SK-N-SH treated with all-trans-retinoic acid at 6 μM for 48 hours (cell line): ENCODE measurements around the gene NOX5.

ENCODE experiments used
- ATAC-seq: fragments of 200-7000 bp; cut with Tn5 transposase; 3 replicates; pipeline ENCODE4 v1.9.1; 2020; ENCODE audit warnings: mild to moderate bottlenecking, moderate library complexity
- ARNTL ChIP-seq: fragments of 450-650 bp; formaldehyde crosslinking; IDR thresholded peaks from 2 replicates; pipeline ENCODE4 v1.5.0; 2020; ENCODE audit warnings: low read depth, mild to moderate bottlenecking, moderate library complexity, borderline replicate concordance
- BACH2 ChIP-seq: fragments of 250-450 bp; sonication (Bioruptor Pico); IDR thresholded peaks from 2 replicates; pipeline ENCODE4 v1.9.0; 2021; ENCODE audit warnings: mild to moderate bottlenecking, borderline replicate concordance
- CSDC2 ChIP-seq: fragments of 250-450 bp; sonication (Bioruptor Pico); IDR thresholded peaks from 2 replicates; pipeline ENCODE4 v1.5.0; 2020; ENCODE audit warnings: mild to moderate bottlenecking, moderate library complexity
- ESRRG ChIP-seq: fragments of 250-450 bp; sonication (Bioruptor Pico); IDR thresholded peaks from 2 replicates; pipeline ENCODE4 v1.6.1; 2021; ENCODE audit warnings: mild to moderate bottlenecking
- ISL1 ChIP-seq: fragments of 250-450 bp; sonication (Bioruptor Pico); IDR thresholded peaks from 2 replicates; pipeline ENCODE4 v2.1.2; 2022; ENCODE audit warnings: mild to moderate bottlenecking, moderate library complexity
- OSR1 ChIP-seq: fragments of 250-450 bp; sonication (Bioruptor Pico); IDR thresholded peaks from 2 replicates; pipeline ENCODE4 v1.8.0; 2022; ENCODE audit warnings: moderate library complexity, mild to moderate bottlenecking, inconsistent platforms
- PPARA ChIP-seq: fragments of 250-450 bp; sonication (Bioruptor Pico); IDR thresholded peaks from 2 replicates; pipeline ENCODE4 v1.5.0; 2020; ENCODE audit warnings: mild to moderate bottlenecking, borderline replicate concordance
- RARB ChIP-seq: fragments of 250-450 bp; sonication (Bioruptor Pico); IDR thresholded peaks from 2 replicates; pipeline ENCODE4 v1.8.0; 2021; ENCODE audit warnings: mild to moderate bottlenecking, moderate library complexity
- SNAI2 ChIP-seq: fragments of 250-450 bp; sonication (Bioruptor Pico); IDR thresholded peaks from 2 replicates; pipeline ENCODE4 v1.5.0; 2020; ENCODE audit warnings: mild to moderate bottlenecking, moderate library complexity
- TCF4 ChIP-seq: fragments of 250-450 bp; sonication (Bioruptor Pico); IDR thresholded peaks from 2 replicates; pipeline ENCODE4 v1.8.0; 2021; ENCODE audit warnings: mild to moderate bottlenecking, moderate library complexity, borderline replicate concordance
- TOX ChIP-seq: fragments of 250-450 bp; sonication (Bioruptor Pico); IDR thresholded peaks from 2 replicates; pipeline ENCODE4 v1.8.0; 2021; ENCODE audit warnings: mild to moderate bottlenecking, moderate library complexity, borderline replicate concordance
- ZC3H10 ChIP-seq: fragments of 250-450 bp; sonication (Bioruptor Pico); IDR thresholded peaks from 2 replicates; pipeline ENCODE4 v1.5.1; 2021; ENCODE audit warnings: mild to moderate bottlenecking, moderate library complexity
- ZFP3 ChIP-seq: fragments of 250-450 bp; sonication (Bioruptor Pico); IDR thresholded peaks from 2 replicates; pipeline ENCODE4 v1.5.0; 2020; ENCODE audit warnings: mild to moderate bottlenecking, moderate library complexity
- ZFP30 ChIP-seq: fragments of 450-650 bp; formaldehyde crosslinking; IDR thresholded peaks from 2 replicates; pipeline ENCODE4 v1.5.0; 2022; ENCODE audit warnings: mild to moderate bottlenecking, moderate library complexity
- ZNF70 ChIP-seq: fragments of 450-650 bp; formaldehyde crosslinking; IDR thresholded peaks from 2 replicates; pipeline ENCODE4 v1.5.0; 2020; ENCODE audit warnings: mild to moderate bottlenecking, moderate library complexity
- ZNF8 ChIP-seq: fragments of 450-650 bp; formaldehyde crosslinking; IDR thresholded peaks from 2 replicates; pipeline ENCODE4 v1.5.0; 2020; ENCODE audit warnings: mild to moderate bottlenecking, moderate library complexity
- TF ChIP-seq, protein P1 (sequence below): fragments of 250-450 bp; sonication (Bioruptor Pico); IDR thresholded peaks from 2 replicates; pipeline ENCODE4 v1.5.1; 2020; ENCODE audit warnings: low read depth, mild to moderate bottlenecking, moderate library complexity
- TF ChIP-seq, protein P2 (sequence below): fragments of 250-450 bp; sonication (Bioruptor Pico); IDR thresholded peaks from 2 replicates; pipeline ENCODE4 v1.5.0; 2020; ENCODE audit warnings: mild to moderate bottlenecking, moderate library complexity
- TF ChIP-seq, protein P3 (sequence below): fragments of 250-450 bp; sonication (Bioruptor Pico); IDR thresholded peaks from 2 replicates; pipeline ENCODE4 v1.8.0; 2021; ENCODE audit warnings: low read depth, mild to moderate bottlenecking, moderate library complexity, borderline replicate concordance
- TF ChIP-seq, protein P4 (sequence below): fragments of 250-450 bp; sonication (Bioruptor Pico); IDR thresholded peaks from 2 replicates; pipeline ENCODE4 v1.5.1; 2021; ENCODE audit warnings: mild to moderate bottlenecking, moderate library complexity

NOX5 gene

DNA sequence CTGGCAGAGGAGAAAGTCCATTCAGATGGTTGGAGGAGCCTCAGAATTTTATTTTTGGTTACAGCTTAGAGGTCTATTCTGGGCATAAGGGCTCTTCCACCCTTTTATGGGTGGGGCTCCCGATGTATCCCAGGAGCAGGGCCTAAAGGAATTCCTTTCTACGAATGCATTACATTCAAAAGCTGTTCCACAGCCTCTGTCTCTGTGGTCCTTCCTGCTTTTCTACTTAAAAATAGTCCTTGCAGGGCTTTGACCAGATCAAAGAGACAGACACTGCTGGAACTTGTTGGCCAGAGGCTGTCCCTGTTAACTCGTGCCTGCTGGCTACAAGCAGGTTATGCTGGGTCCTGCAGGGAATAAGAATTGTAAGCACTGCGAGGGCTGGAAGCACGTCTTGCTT, 14.4 kb upstream of the NOX5 start:
- no peak for TF ChIP-seq ESRRG (CRISPR knock-in tag)
- no peak for TF ChIP-seq ZC3H10
- TF ChIP-seq, protein P1, sequence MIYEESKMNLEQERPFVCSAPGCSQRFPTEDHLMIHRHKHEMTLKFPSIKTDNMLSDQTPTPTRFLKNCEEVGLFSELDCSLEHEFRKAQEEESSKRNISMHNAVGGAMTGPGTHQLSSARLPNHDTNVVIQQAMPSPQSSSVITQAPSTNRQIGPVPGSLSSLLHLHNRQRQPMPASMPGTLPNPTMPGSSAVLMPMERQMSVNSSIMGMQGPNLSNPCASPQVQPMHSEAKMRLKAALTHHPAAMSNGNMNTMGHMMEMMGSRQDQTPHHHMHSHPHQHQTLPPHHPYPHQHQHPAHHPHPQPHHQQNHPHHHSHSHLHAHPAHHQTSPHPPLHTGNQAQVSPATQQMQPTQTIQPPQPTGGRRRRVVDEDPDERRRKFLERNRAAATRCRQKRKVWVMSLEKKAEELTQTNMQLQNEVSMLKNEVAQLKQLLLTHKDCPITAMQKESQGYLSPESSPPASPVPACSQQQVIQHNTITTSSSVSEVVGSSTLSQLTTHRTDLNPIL (CRISPR knock-in tag), result no peak
- no peak for TF ChIP-seq ZNF70 (CRISPR knock-in tag)
- no peak for ATAC-seq

DNA sequence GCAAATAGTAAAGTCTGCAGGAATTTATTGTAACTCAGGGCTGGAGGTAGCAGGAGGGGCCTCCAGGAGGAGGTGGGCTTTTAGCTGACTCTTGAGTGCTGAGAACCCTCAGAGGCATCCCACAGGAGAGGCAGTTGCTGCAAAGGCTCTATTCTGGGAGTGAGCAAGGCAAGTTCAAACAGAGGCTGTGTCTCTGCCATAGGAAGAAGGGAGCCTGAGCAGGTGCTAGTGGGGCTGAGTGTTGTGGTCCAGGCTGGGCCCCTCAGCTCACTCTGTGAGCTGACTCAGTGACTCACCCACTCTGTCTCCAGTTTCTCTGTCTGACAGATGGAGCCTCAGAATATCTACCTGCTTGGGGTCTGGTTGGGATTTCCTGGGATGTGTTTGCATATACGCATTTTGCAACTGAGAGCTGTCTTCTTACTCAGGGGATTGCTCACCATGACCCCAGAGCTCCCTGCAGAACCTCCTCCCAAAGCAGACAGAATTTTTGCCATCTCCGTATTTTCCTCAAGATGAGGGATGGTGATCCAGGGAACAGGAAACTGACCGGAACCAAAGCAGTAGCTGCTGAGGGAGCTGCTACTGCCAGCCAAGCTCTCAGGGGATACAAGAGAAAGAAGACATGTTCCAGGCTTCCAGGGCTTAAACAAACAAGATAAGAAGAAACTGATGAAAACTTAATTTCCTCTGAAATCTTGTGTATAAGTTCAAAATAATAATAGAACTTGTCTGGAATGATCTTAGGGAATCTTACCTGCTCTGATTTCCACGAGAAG, 13.6 kb upstream of the NOX5 start:
- TF ChIP-seq, protein P1 (CRISPR knock-in tag), result no peak
- TF ChIP-seq SNAI2 (CRISPR knock-in tag), result no peak
- no peak for TF ChIP-seq CSDC2
- no peak for TF ChIP-seq ISL1 (CRISPR knock-in tag)
- no peak for TF ChIP-seq PPARA
- no peak for TF ChIP-seq RARB (CRISPR knock-in tag)
- no peak for TF ChIP-seq OSR1 (CRISPR knock-in tag)
- TF ChIP-seq ZNF8 (CRISPR knock-in tag), result no peak
- TF ChIP-seq, protein P2, sequence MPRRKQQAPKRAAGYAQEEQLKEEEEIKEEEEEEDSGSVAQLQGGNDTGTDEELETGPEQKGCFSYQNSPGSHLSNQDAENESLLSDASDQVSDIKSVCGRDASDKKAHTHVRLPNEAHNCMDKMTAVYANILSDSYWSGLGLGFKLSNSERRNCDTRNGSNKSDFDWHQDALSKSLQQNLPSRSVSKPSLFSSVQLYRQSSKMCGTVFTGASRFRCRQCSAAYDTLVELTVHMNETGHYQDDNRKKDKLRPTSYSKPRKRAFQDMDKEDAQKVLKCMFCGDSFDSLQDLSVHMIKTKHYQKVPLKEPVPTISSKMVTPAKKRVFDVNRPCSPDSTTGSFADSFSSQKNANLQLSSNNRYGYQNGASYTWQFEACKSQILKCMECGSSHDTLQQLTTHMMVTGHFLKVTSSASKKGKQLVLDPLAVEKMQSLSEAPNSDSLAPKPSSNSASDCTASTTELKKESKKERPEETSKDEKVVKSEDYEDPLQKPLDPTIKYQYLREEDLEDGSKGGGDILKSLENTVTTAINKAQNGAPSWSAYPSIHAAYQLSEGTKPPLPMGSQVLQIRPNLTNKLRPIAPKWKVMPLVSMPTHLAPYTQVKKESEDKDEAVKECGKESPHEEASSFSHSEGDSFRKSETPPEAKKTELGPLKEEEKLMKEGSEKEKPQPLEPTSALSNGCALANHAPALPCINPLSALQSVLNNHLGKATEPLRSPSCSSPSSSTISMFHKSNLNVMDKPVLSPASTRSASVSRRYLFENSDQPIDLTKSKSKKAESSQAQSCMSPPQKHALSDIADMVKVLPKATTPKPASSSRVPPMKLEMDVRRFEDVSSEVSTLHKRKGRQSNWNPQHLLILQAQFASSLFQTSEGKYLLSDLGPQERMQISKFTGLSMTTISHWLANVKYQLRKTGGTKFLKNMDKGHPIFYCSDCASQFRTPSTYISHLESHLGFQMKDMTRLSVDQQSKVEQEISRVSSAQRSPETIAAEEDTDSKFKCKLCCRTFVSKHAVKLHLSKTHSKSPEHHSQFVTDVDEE (CRISPR knock-in tag), result no peak
- TF ChIP-seq TCF4 (CRISPR knock-in tag), result no peak
- TF ChIP-seq ZC3H10, result no peak
- TF ChIP-seq ZFP3 (CRISPR knock-in tag), result no peak
- TF ChIP-seq, protein P3, sequence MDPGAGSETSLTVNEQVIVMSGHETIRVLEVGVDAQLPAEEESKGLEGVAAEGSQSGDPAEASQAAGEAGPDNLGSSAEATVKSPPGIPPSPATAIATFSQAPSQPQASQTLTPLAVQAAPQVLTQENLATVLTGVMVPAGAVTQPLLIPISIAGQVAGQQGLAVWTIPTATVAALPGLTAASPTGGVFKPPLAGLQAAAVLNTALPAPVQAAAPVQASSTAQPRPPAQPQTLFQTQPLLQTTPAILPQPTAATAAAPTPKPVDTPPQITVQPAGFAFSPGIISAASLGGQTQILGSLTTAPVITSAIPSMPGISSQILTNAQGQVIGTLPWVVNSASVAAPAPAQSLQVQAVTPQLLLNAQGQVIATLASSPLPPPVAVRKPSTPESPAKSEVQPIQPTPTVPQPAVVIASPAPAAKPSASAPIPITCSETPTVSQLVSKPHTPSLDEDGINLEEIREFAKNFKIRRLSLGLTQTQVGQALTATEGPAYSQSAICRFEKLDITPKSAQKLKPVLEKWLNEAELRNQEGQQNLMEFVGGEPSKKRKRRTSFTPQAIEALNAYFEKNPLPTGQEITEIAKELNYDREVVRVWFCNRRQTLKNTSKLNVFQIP (CRISPR knock-in tag), result no peak
- TF ChIP-seq, protein P4, sequence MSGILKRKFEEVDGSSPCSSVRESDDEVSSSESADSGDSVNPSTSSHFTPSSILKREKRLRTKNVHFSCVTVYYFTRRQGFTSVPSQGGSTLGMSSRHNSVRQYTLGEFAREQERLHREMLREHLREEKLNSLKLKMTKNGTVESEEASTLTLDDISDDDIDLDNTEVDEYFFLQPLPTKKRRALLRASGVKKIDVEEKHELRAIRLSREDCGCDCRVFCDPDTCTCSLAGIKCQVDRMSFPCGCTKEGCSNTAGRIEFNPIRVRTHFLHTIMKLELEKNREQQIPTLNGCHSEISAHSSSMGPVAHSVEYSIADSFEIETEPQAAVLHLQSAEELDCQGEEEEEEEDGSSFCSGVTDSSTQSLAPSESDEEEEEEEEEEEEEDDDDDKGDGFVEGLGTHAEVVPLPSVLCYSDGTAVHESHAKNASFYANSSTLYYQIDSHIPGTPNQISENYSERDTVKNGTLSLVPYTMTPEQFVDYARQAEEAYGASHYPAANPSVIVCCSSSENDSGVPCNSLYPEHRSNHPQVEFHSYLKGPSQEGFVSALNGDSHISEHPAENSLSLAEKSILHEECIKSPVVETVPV, result no peak
- no peak for TF ChIP-seq ARNTL (CRISPR knock-in tag)
- ATAC-seq, result no peak

DNA sequence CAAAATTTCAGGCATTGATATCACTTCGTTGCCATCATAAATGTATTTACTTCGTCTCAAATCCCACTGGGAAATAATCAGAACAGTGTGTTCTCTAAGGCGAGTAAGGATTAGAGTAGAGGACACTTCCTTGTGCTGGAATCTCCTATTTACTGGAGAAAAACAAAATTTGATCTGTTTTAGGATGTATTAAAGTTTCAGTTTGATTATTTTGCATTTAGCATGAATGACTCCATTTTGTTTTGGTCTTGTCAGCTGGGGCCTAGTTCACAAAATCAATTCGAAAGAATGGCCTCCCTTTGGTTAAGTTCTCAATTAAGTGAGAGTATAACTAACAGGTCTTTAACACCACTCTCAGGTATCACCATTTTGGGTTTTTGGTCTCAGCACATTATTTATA, 11.7 kb upstream of the NOX5 start:
- ATAC-seq, result no peak

More for the DNA sequence above, 11.7 kb upstream of the NOX5 start:
- TF ChIP-seq, protein P1 (CRISPR knock-in tag), result no peak
- TF ChIP-seq ISL1 (CRISPR knock-in tag) (no peak), ZNF8 (CRISPR knock-in tag) (no peak), TOX (CRISPR knock-in tag) (no peak), OSR1 (CRISPR knock-in tag) (no peak), ESRRG (CRISPR knock-in tag) (no peak), BACH2 (CRISPR knock-in tag) (no peak), ZFP3 (CRISPR knock-in tag) (no peak), SNAI2 (CRISPR knock-in tag) (no peak), RARB (CRISPR knock-in tag) (no peak), ARNTL (CRISPR knock-in tag) (no peak), ZFP30 (CRISPR knock-in tag) (no peak)
- TF ChIP-seq, protein P3 (CRISPR knock-in tag), result no peak
